ENCODE data around the gene TRIM45.

DNA sequence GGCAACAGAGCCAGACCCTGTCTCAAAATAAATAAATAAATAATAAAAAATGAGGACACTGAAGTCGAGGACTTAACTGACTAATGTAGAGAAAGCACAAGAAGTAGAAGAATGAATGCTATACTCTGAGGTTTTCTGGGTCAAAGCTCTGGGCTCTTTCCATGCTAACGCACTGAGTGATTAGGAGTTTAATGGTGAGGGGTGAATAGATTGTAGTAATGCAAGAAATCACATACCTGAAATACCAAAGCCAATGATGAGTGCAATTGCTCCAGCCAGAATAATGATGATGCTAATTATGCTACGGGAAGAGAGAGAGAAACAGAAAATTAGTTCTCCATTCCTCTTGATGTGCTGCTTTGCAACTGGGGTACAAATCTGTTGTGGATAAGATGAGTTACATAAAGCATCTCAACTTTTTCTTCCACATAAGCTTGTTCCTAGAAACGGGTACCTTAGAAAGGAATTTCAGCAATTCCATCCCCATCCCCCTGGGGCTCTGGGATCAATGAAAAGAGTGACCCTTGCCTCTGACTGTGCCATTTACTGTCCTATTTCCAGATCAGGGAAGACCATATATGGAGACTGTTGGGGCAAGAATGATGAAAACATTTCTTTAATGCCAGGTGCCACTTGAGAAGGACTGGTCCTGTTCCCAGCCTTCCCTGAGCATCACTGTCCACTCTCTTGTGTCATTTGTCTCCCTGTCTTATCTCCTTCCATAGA lies 48.5 kb upstream of the TRIM45 start:
- no peak for TF ChIP-seq EZH2 (IDR thresholded peaks at IDR 0.05; ENCODE audit: insufficient read depth, low read length)
- TF ChIP-seq, protein P1, sequence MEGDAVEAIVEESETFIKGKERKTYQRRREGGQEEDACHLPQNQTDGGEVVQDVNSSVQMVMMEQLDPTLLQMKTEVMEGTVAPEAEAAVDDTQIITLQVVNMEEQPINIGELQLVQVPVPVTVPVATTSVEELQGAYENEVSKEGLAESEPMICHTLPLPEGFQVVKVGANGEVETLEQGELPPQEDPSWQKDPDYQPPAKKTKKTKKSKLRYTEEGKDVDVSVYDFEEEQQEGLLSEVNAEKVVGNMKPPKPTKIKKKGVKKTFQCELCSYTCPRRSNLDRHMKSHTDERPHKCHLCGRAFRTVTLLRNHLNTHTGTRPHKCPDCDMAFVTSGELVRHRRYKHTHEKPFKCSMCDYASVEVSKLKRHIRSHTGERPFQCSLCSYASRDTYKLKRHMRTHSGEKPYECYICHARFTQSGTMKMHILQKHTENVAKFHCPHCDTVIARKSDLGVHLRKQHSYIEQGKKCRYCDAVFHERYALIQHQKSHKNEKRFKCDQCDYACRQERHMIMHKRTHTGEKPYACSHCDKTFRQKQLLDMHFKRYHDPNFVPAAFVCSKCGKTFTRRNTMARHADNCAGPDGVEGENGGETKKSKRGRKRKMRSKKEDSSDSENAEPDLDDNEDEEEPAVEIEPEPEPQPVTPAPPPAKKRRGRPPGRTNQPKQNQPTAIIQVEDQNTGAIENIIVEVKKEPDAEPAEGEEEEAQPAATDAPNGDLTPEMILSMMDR (IDR thresholded peaks at IDR 0.05; ENCODE audit: insufficient read depth, low read depth, low read length), result no peak

Measured in astrocyte (in vitro differentiated cells and primary cell).